Dermis blood vessel endothelial cell (primary cell): ENCODE results near the gene PRAMEF20. TPM values are rescaled to one million over a fixed set of nuclear protein-coding genes. Genes with fewer than 3 reads are reported as not detected.
"Not testable (repeated sequence)": the region's sequence is repeated elsewhere in the genome, so short reads cannot be mapped to it uniquely, and the experiment has no call there.

Experiments used
- DNase-seq: peaks from one replicate; pipeline ENCODE4 v3.0.0; 2010
- total RNA-seq: library from RNA; depleted of rRNA; stranded (reverse); fragments of >200 nt; gene quantifications from 2 replicates; pipeline ENCODE4 v1.2.3, GENCODE V29; 2014

The PRAMEF20 gene
- total RNA-seq, result not detected in 2 replicates

DNA sequence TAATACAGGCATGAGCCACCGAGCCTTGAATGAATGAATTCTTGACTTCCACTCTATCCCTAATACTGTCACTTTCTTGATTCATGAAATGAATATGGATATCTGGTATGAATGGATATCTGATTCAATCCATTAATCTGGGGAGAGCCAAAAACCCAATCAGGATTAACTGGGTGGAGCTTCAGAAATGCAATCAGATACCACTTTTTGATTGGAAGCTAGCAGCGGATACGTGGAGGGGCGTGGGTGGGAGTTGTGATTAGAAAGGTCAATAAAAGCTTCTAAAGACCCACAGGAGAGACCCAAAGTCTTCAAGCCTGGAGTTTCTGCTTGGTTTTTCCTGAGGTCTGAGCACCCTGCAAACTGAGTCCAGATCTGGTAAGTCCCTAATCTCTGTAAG, at the start of gene PRAMEF20:
Gene PRAMEF20 (plus strand): TSS at position 301 of the 400 bp plus-strand sequence. CDS start 5,905 bp downstream, outside the sequence.
- DNase-seq, result not testable (repeated sequence)

GRCh38 chr1:13362364-13362763, 47.9 kb upstream of the PRAMEF20 start:
- DNase-seq, result not testable (repeated sequence)

DNA sequence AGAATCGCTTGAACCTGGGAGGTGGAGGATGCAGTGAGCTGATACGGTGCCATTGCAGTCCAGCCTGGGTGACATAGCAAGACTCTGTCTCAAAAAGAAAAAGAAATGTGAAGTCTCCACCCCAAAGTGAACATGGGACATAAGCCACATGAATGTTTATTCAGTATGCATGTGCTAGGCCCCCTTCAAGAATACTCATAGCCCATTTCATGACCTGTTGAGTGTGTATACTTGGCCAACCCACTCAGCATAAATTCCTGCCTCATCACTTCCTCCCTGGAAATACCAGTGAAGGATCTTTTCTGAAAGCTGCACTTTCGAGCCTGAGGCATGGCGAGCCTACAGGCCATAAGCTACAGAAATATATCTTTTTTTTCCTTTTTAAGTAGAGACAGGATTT, 45.3 kb upstream of the PRAMEF20 start:
- not testable (repeated sequence) for DNase-seq

- not testable (repeated sequence) for DNase-seq
Measured at GRCh38 chr1:13366536-13366935, 43.7 kb upstream of the PRAMEF20 start.

- DNase-seq, result not testable (repeated sequence)
Measured at GRCh38 chr1:13368544-13368943, 41.7 kb upstream of the PRAMEF20 start.

DNA sequence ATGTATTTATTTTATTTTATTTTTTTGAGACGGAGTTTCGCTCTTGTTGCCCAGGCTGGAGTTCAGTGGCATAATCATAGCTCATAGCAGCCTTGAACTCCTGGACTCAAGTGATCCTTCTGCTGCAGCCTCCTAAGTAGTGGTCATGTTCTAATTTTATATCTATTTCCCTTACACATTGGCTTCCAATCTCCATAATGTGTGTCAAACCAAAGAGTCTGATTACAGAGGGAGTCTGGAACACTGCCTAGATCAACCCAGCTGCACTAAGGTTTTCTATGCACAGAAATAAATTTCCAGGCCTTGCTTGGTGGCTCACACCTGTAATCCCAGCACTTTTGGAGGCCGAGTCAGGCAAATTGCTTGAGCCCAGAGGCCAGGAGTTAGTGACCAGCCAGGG, 31.3 kb upstream of the PRAMEF20 start:
- not testable (repeated sequence) for DNase-seq

- not testable (repeated sequence) for DNase-seq
Measured at GRCh38 chr1:13380380-13380779, 29.9 kb upstream of the PRAMEF20 start.

GRCh38 chr1:13389332-13389731, 20.9 kb upstream of the PRAMEF20 start, which contains the start of gene PRAMEF17:
TSS of gene PRAMEF17 (plus strand) at chr1:13389632. CDS start at chr1:13389658, 26 bp downstream.
- DNase-seq, result not testable (repeated sequence)

- not testable (repeated sequence) for DNase-seq
Measured at GRCh38 chr1:13393004-13393403, 17.2 kb upstream of the PRAMEF20 start.

GRCh38 chr1:13394761-13395160, 15.5 kb upstream of the PRAMEF20 start:
- not testable (repeated sequence) for DNase-seq

GRCh38 chr1:13395311-13395710, 14.9 kb upstream of the PRAMEF20 start:
- not testable (repeated sequence) for DNase-seq

DNA sequence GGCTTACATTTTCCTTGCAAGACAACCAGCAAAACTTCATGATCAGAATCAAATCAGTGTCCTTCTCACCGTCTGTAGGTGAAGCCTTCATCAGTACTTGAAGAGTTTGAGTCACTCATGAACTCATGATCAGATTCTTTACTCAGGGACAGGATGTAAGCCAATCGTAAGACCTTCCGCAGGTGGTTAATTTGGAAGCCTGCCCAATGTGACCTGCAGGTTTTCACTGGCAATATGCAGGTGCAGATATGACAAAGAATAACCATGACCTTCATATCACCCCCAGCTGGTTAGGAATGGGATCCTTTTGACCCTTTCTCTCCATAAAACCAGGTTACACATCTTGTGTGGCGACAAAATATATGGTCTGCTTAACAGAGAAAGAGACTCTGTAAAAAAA, 2.4 kb upstream of the PRAMEF20 start:
- no peak for DNase-seq

GRCh38 chr1:13430495-13430894, 20.2 kb downstream of the PRAMEF20 start:
- DNase-seq, result no peak

GRCh38 chr1:13432251-13432650, 22.0 kb downstream of the PRAMEF20 start:
- no peak for DNase-seq

DNA sequence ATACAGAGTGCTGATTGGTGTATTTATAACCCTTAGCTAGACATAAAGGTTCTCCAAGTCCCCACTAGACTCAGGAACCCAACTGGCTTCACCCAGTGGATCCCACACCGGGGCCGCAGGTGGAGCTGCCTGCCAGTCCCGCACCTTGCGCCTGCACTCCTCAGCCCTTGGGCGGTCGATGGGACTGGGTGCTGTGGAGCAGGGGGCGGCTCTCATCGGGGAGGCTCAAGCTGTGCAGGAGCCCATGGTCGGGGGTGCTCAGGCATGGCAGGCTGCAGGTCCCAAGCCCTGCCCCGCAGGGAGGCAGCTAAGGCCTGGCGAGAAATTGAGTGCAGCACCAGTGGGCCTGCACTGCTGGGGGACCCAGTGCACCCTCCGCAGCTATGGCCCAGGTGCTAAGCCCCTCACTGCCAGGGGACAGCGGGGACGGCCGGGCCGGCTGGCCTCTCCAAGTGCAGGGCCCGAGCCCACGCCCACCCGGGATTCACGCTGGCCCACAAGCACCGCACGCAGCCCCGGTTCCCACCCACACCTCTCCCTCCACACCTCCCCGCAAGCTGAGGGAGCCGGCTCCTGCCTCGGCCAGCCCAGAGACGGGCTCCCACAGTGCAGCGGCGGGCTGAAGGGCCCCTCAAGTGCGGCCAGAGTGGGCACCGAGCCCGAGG, 23.6 kb downstream of the PRAMEF20 start:
- not testable (repeated sequence) for DNase-seq

DNA sequence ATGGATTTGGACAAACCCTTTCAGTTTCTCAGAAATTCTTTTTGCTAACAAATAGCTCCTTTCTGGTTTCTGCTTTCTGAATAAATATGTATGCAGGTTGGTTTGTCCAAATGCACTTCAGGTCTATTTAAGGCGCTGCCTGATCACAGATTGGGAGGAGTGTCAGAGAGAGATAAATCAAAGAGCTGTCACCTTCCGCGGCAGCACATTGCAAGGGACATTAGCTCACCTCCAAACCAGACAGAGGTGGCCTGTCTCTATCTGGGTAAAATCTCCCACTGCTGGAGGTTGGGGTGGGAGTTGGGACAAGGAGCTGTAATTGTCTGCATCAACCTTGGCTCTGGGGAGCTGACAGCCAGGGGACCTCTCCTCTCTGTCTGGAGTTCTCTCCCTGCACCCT, 25.2 kb downstream of the PRAMEF20 start:
- no peak for DNase-seq

DNA sequence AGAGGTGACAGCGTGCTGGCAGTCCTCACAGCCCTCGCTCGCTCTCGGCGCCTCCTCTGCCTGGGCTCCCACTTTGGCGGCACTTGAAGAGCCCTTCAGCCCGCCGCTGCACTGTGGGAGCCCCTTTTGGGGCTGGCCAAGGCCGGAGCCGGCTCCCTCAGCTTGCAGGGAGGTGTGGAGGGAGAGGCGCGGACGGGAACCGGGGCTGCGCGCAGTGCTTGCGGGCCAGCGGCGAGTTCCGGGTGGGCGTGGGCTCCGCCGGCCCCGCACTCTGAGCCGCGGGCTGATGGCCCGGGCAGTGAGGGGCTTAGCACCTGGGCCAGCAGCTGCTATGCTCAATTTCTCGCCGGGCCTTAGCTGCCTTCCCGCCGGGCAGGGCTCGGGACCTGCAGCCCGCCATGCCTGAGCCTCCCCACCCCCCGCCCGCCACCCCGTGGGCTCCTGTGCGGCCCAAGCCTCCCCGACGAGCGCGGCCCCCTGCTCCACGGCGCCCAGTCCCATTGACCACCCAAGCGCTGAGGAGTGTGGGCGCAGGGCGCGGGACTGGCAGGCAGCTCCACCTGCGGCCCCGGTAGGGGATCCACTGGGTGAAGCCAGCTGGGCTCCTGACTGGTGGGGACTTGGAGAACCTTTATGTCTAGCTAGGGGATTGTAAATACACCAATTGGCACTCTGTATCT, 29.0 kb downstream of the PRAMEF20 start:
- DNase-seq, result not testable (repeated sequence)

DNA sequence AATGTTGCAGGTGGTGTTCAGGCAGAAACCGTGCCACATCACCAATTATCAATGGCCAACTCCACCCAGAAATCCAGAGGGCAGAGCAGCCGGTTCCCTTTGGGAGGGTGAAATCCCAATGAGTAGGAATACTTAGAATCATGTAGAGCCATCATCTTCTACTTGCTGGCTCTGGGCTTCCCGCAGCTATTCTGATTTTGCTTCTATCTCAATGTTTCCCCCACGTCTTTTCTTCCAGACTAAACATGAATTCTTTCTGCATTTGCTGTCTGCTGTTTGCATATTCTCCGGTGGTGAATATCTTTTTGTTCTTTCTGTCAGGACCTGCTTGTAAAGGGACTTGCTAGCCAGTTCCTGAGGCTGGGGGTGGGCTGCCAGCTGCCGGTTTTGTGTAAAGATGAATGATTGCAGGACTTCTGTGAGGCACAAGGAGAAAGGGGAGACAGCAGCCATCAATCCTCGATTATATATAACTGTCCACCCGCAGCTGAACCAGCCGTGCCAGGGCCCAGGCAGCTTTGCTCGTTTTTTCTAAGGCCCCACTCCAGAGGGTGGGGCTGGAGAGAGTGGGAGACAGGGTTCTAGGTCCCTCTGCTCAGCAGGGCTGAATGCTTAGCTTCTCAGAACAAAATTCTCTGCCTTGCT, 33.2 kb downstream of the PRAMEF20 start:
- no peak for DNase-seq

DNA sequence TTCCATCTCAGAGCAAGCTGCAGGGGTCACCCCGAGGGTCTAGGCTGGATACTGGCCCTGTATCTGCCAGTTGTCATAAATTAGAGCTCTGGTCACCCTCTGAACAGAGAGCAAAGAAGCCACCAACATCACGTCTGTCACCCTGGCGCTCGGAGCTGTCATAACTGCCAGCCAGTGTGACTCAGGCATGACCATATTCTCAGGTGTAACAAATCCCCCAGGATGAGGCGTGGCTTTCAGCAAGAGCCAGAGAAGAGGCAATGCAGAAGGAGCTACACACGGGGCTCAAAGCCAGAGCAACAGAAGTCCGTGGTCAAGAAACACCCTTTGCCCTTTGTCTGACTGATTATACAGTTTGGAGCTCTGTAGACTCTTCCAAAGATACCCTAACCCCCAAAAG, 40.0 kb downstream of the PRAMEF20 start:
- DNase-seq, result no peak

- no peak for DNase-seq
Measured at GRCh38 chr1:13451399-13451965, 41.2 kb downstream of the PRAMEF20 start.

- DNase-seq, result no peak
Measured at GRCh38 chr1:13456904-13457532, 46.8 kb downstream of the PRAMEF20 start.

DNA sequence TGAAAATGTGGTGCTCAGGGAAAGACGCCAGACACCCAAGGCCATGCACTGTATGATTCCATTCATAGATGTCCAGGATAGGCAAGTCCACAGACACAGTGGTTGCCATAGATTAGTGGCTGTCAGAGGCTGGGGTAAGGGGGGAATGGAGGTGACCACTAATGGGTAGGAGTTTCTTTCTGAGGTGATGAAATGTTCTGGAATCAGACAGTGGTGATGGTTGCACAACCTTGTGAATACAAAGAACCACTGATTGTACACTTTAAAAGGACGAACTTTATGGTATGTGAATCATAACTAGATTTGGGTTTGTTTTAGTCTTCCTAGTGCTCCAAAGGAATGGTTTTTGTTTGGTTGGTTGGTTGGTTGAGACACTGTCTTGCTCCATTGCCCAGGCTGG, 51.7 kb downstream of the PRAMEF20 start:
- no peak for DNase-seq

- DNase-seq, result no peak
Measured at GRCh38 chr1:13462682-13463081, 52.4 kb downstream of the PRAMEF20 start.
